ENCODE data around the gene TOR2A.
A peak's percentile ranks its signal among the peaks of the same experiment; 100 is the strongest.

Gene TOR2A

DNA sequence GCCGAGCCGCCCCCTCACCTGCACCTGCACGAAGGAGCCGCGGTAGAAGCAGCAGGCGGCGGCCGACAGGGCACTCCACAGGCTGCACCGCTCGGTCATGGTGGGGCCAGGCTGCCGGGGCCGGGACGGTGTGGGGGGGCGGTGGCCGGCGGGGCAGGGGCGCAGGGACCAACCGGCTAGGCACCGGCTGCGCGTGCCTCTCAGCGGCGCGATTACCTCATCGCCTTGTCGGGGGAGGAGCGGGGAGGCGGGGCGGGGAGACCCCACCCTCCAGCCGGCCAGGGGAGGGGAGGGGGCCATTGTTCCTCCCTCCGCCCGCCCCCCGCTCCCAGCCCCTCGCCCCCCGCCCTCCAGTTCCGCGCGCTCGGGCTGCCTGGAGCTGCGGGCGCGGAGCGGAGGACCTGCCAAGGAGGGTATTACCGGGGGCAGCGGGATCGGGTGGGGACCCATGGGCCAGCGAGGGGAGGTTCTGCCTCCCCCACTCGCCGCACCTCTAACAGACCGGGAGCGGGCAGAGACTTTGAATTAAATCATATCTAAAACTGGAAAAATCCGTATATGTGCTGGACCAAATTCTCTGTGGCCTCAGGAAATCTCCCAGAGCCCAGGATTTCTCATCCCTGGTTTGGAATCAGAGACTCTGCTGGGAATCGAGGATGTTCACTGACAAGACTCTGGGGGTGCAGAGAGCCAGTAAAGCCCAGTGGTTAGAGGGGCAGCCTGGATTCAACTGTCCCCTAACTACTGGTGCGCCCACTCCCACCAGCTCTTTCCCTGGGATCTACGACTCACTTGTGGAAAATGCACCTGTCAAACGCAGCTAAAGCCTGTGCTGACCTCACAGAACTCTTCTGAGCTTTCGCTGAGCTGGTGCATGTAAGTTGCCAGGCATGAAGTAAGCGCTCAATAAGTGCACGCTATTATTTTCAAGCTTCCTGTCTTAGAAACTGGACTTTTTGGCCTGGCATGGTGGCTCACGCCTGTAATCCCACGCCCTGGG lies 20.3 kb upstream of the TOR2A start:
- Histone ChIP-seq H3K27ac (replicated peaks; ENCODE audit: low read length) (no peak overlapping the region), H4K8ac (ENCODE audit: low read depth, low read length) (no peak overlapping the region), H3K36me3 (replicated peaks in 1 of 2; ENCODE audit: control insufficient read depth in 2 of 2, insufficient read depth in 2 of 2, low read length in 2 of 2) (no peaks in the 10 kb centered on the region), H3K79me1 (ENCODE audit: low read depth, low read length) (no peaks in the 10 kb centered on the region), H3K9me3 (replicated peaks in 1 of 2; ENCODE audit: control insufficient read depth in 2 of 2, insufficient read depth in 1 of 2, low read depth in 1 of 2, low read length in 2 of 2) (no peaks in the 10 kb centered on the region), H3K14ac (ENCODE audit: low read length) (no peak overlapping the region), H3K4me1 (ENCODE audit: control insufficient read depth in 2 of 2, insufficient read depth in 1 of 2, low read depth in 1 of 2, low read length in 2 of 2) (peaks cover 2 to 4% of the 10 kb centered on the region in 2 donors), H3K9ac (ENCODE audit: low read depth, low read length, poor library complexity) (peak overlapping the region; percentile 56), H3K23ac (ENCODE audit: low read depth, low read length, poor library complexity) (no peak overlapping the region), H2BK5ac (ENCODE audit: low read length) (peak overlapping the region; percentile 85), H2BK12ac (ENCODE audit: low read length) (no peak overlapping the region), H2AFZ (ENCODE audit: low read length) (peak overlapping the region; percentile 92), H3K4me2 (ENCODE audit: insufficient read depth, low read length, poor library complexity, severe bottlenecking) (peak overlapping the region; percentile 100), H3K4me3 (ENCODE audit: low read length in 2 of 2) (peak overlapping the region; percentile 39 to 85), H3K18ac (ENCODE audit: low read length) (peak overlapping the region; percentile 68), H2AK5ac (ENCODE audit: low read depth, low read length) (no peak overlapping the region), H4K91ac (ENCODE audit: low read depth, low read length, poor library complexity) (no peak overlapping the region), H2BK15ac (ENCODE audit: low read length) (no peak overlapping the region), H3K27me3 (ENCODE audit: control insufficient read depth in 3 of 3, insufficient read depth in 3 of 3, low read depth in 1 of 3, low read length in 3 of 3) (peaks cover 0 to 59% (median 3%) of the 10 kb centered on the region in 3 experiments), H2BK120ac (ENCODE audit: low read depth, low read length) (no peak overlapping the region), H3K4ac (ENCODE audit: low read length) (no peak overlapping the region)
- DNase-seq (ENCODE audit: low spot score) = peak; percentile 77
- WGBS, 2 donors (ENCODE audit: extremely low coverage in 2 of 2, insufficient read length in 2 of 2, insufficient replicate concordance in 1 of 2) = no CpG with 5 or more reads among the region's 61 CpGs

- Histone ChIP-seq H3K14ac (ENCODE audit: low read length) (no peak overlapping the region), H3K18ac (ENCODE audit: low read length) (peak overlapping the region; percentile 87), H3K4me2 (ENCODE audit: insufficient read depth, low read length, poor library complexity, severe bottlenecking) (peak overlapping the region; percentile 100), H2BK15ac (ENCODE audit: low read length) (no peak overlapping the region), H3K4me3 (ENCODE audit: low read length in 2 of 2) (peak overlapping the region; percentile 39 to 85), H3K27me3 (ENCODE audit: control insufficient read depth in 3 of 3, insufficient read depth in 3 of 3, low read depth in 1 of 3, low read length in 3 of 3) (peaks cover 0 to 58% (median 3%) of the 10 kb centered on the region in 3 experiments), H2BK5ac (ENCODE audit: low read length) (peak overlapping the region; percentile 85), H2BK120ac (ENCODE audit: low read depth, low read length) (no peak overlapping the region), H2AK5ac (ENCODE audit: low read depth, low read length) (peak overlapping the region; percentile 36), H3K9ac (ENCODE audit: low read depth, low read length, poor library complexity) (peak overlapping the region; percentile 67), H2BK12ac (ENCODE audit: low read length) (no peak overlapping the region), H3K27ac (replicated peaks; ENCODE audit: low read length) (peak overlapping the region; percentile 24), H3K4ac (ENCODE audit: low read length) (no peak overlapping the region), H3K79me1 (ENCODE audit: low read depth, low read length) (no peaks in the 10 kb centered on the region), H3K36me3 (replicated peaks in 1 of 2; ENCODE audit: control insufficient read depth in 2 of 2, insufficient read depth in 2 of 2, low read length in 2 of 2) (peaks cover 0 to 2% of the 10 kb centered on the region in 2 donors), H4K8ac (ENCODE audit: low read depth, low read length) (no peak overlapping the region), H2AFZ (ENCODE audit: low read length) (peak overlapping the region; percentile 92), H4K91ac (ENCODE audit: low read depth, low read length, poor library complexity) (no peak overlapping the region), H3K9me3 (replicated peaks in 1 of 2; ENCODE audit: control insufficient read depth in 2 of 2, insufficient read depth in 1 of 2, low read depth in 1 of 2, low read length in 2 of 2) (no peaks in the 10 kb centered on the region), H3K4me1 (ENCODE audit: control insufficient read depth in 2 of 2, insufficient read depth in 1 of 2, low read depth in 1 of 2, low read length in 2 of 2) (peaks cover 2 to 4% of the 10 kb centered on the region in 2 donors), H3K23ac (ENCODE audit: low read depth, low read length, poor library complexity) (peak overlapping the region; percentile 47)
- WGBS, 2 donors (ENCODE audit: extremely low coverage in 2 of 2, insufficient read length in 2 of 2, insufficient replicate concordance in 1 of 2) = no CpG with 5 or more reads among the region's 86 CpGs
- DNase-seq (ENCODE audit: low spot score) = no peak
Observed at GRCh38 chr9:127754099-127755060, 19.3 kb upstream of the TOR2A start.

GRCh38 chr9:127753622-127754021 lies 18.5 kb upstream of the TOR2A start:
- H2BK12ac ChIP-seq (ENCODE audit: low read length) = no peak overlapping the region
- no peak overlapping the region for H3K27ac ChIP-seq (replicated peaks; ENCODE audit: low read length)
- no peak overlapping the region for H3K18ac ChIP-seq (ENCODE audit: low read length)
- no peak overlapping the region for H4K91ac ChIP-seq (ENCODE audit: low read depth, low read length, poor library complexity)
- no peak overlapping the region for H2AK5ac ChIP-seq (ENCODE audit: low read depth, low read length)
- H2AFZ ChIP-seq (ENCODE audit: low read length) = no peak overlapping the region
- no peak for DNase-seq (ENCODE audit: low spot score)
- H4K8ac ChIP-seq (ENCODE audit: low read depth, low read length) = no peak overlapping the region
- H3K27me3 ChIP-seq (ENCODE audit: control insufficient read depth in 3 of 3, insufficient read depth in 3 of 3, low read depth in 1 of 3, low read length in 3 of 3) = peaks cover 0 to 59% (median 3%) of the 10 kb centered on the region in 3 experiments
- no peak overlapping the region for H3K14ac ChIP-seq (ENCODE audit: low read length)
- H3K23ac ChIP-seq (ENCODE audit: low read depth, low read length, poor library complexity) = no peak overlapping the region
- H3K79me1 ChIP-seq (ENCODE audit: low read depth, low read length) = peaks cover under 1% of the 10 kb centered on the region
- H2BK15ac ChIP-seq (ENCODE audit: low read length) = no peak overlapping the region
- H3K4me3 ChIP-seq (ENCODE audit: low read length in 2 of 2) = peak overlapping the region in 1 of 2 donors; percentile 38
- H3K36me3 ChIP-seq (replicated peaks in 1 of 2; ENCODE audit: control insufficient read depth in 2 of 2, insufficient read depth in 2 of 2, low read length in 2 of 2) = peaks cover 0 to 6% of the 10 kb centered on the region in 2 donors
- no peak overlapping the region for H2BK5ac ChIP-seq (ENCODE audit: low read length)
- H3K4ac ChIP-seq (ENCODE audit: low read length) = no peak overlapping the region
- no CpG with 5 or more reads among the region's 8 CpGs for WGBS, 2 donors (ENCODE audit: extremely low coverage in 2 of 2, insufficient read length in 2 of 2, insufficient replicate concordance in 1 of 2)
- peaks cover 2 to 4% of the 10 kb centered on the region in 2 donors for H3K4me1 ChIP-seq (ENCODE audit: control insufficient read depth in 2 of 2, insufficient read depth in 1 of 2, low read depth in 1 of 2, low read length in 2 of 2)
- no peak overlapping the region for H3K4me2 ChIP-seq (ENCODE audit: insufficient read depth, low read length, poor library complexity, severe bottlenecking)
- no peaks in the 10 kb centered on the region for H3K9me3 ChIP-seq (replicated peaks in 1 of 2; ENCODE audit: control insufficient read depth in 2 of 2, insufficient read depth in 1 of 2, low read depth in 1 of 2, low read length in 2 of 2)
- H2BK120ac ChIP-seq (ENCODE audit: low read depth, low read length) = no peak overlapping the region
- no peak overlapping the region for H3K9ac ChIP-seq (ENCODE audit: low read depth, low read length, poor library complexity)

Data from neuronal stem cell (in vitro differentiated cells).